ENCODE data around the gene CLDN18. TPM values are rescaled to one million over a fixed set of nuclear protein-coding genes. Genes with fewer than 3 reads are reported as not detected.

Gene CLDN18
- total RNA-seq, 2 experiments from 2014 or later, result not detected

GRCh38 chr3:138051947-138052802 lies 42.2 kb downstream of the CLDN18 start:
- intact Hi-C loops (cut with micrococcal nuclease), result loop anchor here (1.0 kb wide), 1 partner anchor 947 kb away; no protein-coding TSS in a partner anchor
- DNase-seq, result peak; percentile 48
- H3K27me3 Mint-ChIP-seq (ENCODE audit: low read depth), result peaks cover 24% of the 10 kb centered on the region
- CTCF ChIA-PET, result interaction anchor here (0.7 to 1.5 kb wide), 8 partner anchors 8 to 946 kb away, joined by 3 to 5 read pairs (median 4); no protein-coding TSS in a partner anchor
- no peak overlapping the region for H3K27ac Mint-ChIP-seq
- H3K9me3 Mint-ChIP-seq, result no peaks in the 10 kb centered on the region
- H3K4me1 Mint-ChIP-seq (ENCODE audit: low read depth), result no peaks in the 10 kb centered on the region
- no peak overlapping the region for H3K4me3 Mint-ChIP-seq
- H3K36me3 Mint-ChIP-seq (ENCODE audit: low read depth), result no peaks in the 10 kb centered on the region

GRCh38 chr3:138054057-138054456 lies 44.1 kb downstream of the CLDN18 start:
- DNase-seq, result no peak
- H3K4me3 Mint-ChIP-seq, result no peak overlapping the region
- CTCF ChIA-PET, result interaction anchor here (0.6 kb wide), 1 partner anchor 35 kb away, joined by 3 read pairs; no protein-coding TSS in a partner anchor
- H3K9me3 Mint-ChIP-seq, result no peaks in the 10 kb centered on the region
- no peaks in the 10 kb centered on the region for H3K36me3 Mint-ChIP-seq (ENCODE audit: low read depth)
- H3K27me3 Mint-ChIP-seq (ENCODE audit: low read depth), result peaks cover 22% of the 10 kb centered on the region
- H3K4me1 Mint-ChIP-seq (ENCODE audit: low read depth), result no peaks in the 10 kb centered on the region
- no peak overlapping the region for H3K27ac Mint-ChIP-seq
- intact Hi-C loops (cut with micrococcal nuclease), result no loop called here

- CTCF ChIA-PET, result interaction anchor here (0.9 kb wide), 1 partner anchor 14 kb away, joined by 4 read pairs; no protein-coding TSS in a partner anchor
- intact Hi-C loops (cut with micrococcal nuclease), result no loop called here
- no peaks in the 10 kb centered on the region for H3K4me1 Mint-ChIP-seq (ENCODE audit: low read depth)
- no peaks in the 10 kb centered on the region for H3K36me3 Mint-ChIP-seq (ENCODE audit: low read depth)
- H3K4me3 Mint-ChIP-seq, result no peak overlapping the region
- no peak for DNase-seq
- H3K9me3 Mint-ChIP-seq, result no peaks in the 10 kb centered on the region
- H3K27me3 Mint-ChIP-seq (ENCODE audit: low read depth), result peaks cover 13% of the 10 kb centered on the region
- H3K27ac Mint-ChIP-seq, result no peak overlapping the region
Observed at GRCh38 chr3:138057384-138057783, 47.4 kb downstream of the CLDN18 start.

GRCh38 chr3:138059261-138059660 lies 49.3 kb downstream of the CLDN18 start:
- no peaks in the 10 kb centered on the region for H3K9me3 Mint-ChIP-seq
- no peaks in the 10 kb centered on the region for H3K36me3 Mint-ChIP-seq (ENCODE audit: low read depth)
- no peak overlapping the region for H3K4me3 Mint-ChIP-seq
- peaks cover 11% of the 10 kb centered on the region for H3K27me3 Mint-ChIP-seq (ENCODE audit: low read depth)
- DNase-seq, result no peak
- intact Hi-C loops (cut with micrococcal nuclease), result no loop called here
- no peak overlapping the region for H3K27ac Mint-ChIP-seq
- CTCF ChIA-PET, result interaction anchor here (1.1 to 2.2 kb wide), 2 partner anchors 11 to 59 kb away, joined by 5 read pairs; no protein-coding TSS in a partner anchor
- H3K4me1 Mint-ChIP-seq (ENCODE audit: low read depth), result no peaks in the 10 kb centered on the region

GRCh38 chr3:138060792-138061191 lies 50.8 kb downstream of the CLDN18 start:
- CTCF ChIA-PET, result interaction anchor here (0.5 to 2.2 kb wide), 4 partner anchors 10 to 87 kb away, joined by 3 to 5 read pairs (median 4); no protein-coding TSS in a partner anchor
- H3K4me1 Mint-ChIP-seq (ENCODE audit: low read depth), result no peaks in the 10 kb centered on the region
- intact Hi-C loops (cut with micrococcal nuclease), result loop anchor here (10.0 kb wide), 1 partner anchor 234 kb away; no protein-coding TSS in a partner anchor
- H3K9me3 Mint-ChIP-seq, result no peaks in the 10 kb centered on the region
- H3K4me3 Mint-ChIP-seq, result no peak overlapping the region
- no peaks in the 10 kb centered on the region for H3K36me3 Mint-ChIP-seq (ENCODE audit: low read depth)
- H3K27ac Mint-ChIP-seq, result no peak overlapping the region
- DNase-seq, result no peak
- peaks cover 2% of the 10 kb centered on the region for H3K27me3 Mint-ChIP-seq (ENCODE audit: low read depth)

- H3K27me3 Mint-ChIP-seq (ENCODE audit: low read depth), result no peaks in the 10 kb centered on the region
- H3K27ac Mint-ChIP-seq, result no peak overlapping the region
- no peak for DNase-seq
- H3K4me3 Mint-ChIP-seq, result no peak overlapping the region
- CTCF ChIA-PET, result interaction anchor here (0.6 kb wide), 1 partner anchor 213 kb away, joined by 4 read pairs; no protein-coding TSS in a partner anchor
- intact Hi-C loops (cut with micrococcal nuclease), result loop anchor here (10.0 kb wide), 1 partner anchor 233 kb away; no protein-coding TSS in a partner anchor
- no peaks in the 10 kb centered on the region for H3K9me3 Mint-ChIP-seq
- H3K4me1 Mint-ChIP-seq (ENCODE audit: low read depth), result peaks cover 6% of the 10 kb centered on the region
- no peaks in the 10 kb centered on the region for H3K36me3 Mint-ChIP-seq (ENCODE audit: low read depth)
Observed at GRCh38 chr3:138062037-138062436, 52.1 kb downstream of the CLDN18 start.

DNA sequence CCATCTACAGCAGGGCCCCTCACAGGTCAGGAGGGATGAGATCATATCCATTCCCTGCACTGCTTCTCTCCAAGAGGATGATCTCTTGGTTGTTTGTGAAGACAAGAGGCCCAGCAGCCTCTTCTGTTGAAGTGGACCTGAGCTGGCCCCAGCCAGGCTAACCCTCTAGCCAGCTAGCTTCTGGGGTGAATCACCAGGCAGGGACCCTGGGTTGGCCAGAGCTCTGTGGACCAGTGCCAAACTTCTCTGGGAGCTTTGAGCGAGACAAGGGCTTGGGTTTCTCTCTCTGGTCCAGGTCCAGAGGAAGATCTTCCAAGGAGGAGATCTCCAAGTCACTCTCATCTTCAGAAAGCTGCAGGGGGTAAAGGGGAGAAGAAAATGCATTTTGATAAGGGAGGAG lies 52.7 kb downstream of the CLDN18 start:
- no peak overlapping the region for H3K27ac Mint-ChIP-seq
- intact Hi-C loops (cut with micrococcal nuclease), result loop anchor here (10.0 kb wide), 1 partner anchor 232 kb away; no protein-coding TSS in a partner anchor
- no peaks in the 10 kb centered on the region for H3K27me3 Mint-ChIP-seq (ENCODE audit: low read depth)
- H3K9me3 Mint-ChIP-seq, result no peaks in the 10 kb centered on the region
- no peak overlapping the region for H3K4me3 Mint-ChIP-seq
- peaks cover 6% of the 10 kb centered on the region for H3K4me1 Mint-ChIP-seq (ENCODE audit: low read depth)
- CTCF ChIA-PET, result interaction anchor here (9.5 kb wide), 1 partner anchor 55 kb away, joined by 153 read pairs; the partner anchor contains the start of gene DZIP1L
- H3K36me3 Mint-ChIP-seq (ENCODE audit: low read depth), result no peaks in the 10 kb centered on the region
- no peak for DNase-seq

DNA sequence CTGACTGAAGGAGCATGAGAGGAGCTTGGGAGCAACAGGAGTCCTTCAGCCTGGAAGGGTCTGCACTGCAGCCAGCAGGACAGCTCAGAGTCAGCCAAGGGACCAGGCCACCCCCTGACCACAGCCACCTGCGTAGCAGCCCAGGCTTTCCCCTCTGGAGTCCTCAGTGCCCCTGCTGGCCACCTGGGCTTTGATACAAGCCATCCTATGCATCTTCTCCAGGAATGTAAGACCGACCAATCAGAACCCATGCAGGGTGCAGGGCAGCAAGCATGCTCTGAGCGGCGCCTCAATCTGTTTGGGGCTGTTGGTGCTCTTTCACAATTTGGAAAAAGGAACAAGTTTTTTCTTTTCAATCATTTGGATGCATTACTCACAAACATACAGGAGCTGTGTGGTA lies 53.5 kb downstream of the CLDN18 start:
- H3K4me3 Mint-ChIP-seq, result no peak overlapping the region
- intact Hi-C loops (cut with micrococcal nuclease), result loop anchor here (10.0 kb wide), 1 partner anchor 231 kb away; no protein-coding TSS in a partner anchor
- H3K27ac Mint-ChIP-seq, result no peak overlapping the region
- CTCF ChIA-PET, result interaction anchor here (9.5 kb wide), 1 partner anchor 54 kb away, joined by 153 read pairs; the partner anchor contains the start of gene DZIP1L
- no peak for DNase-seq
- H3K4me1 Mint-ChIP-seq (ENCODE audit: low read depth), result peaks cover 6% of the 10 kb centered on the region
- peaks cover 1% of the 10 kb centered on the region for H3K27me3 Mint-ChIP-seq (ENCODE audit: low read depth)
- H3K9me3 Mint-ChIP-seq, result no peaks in the 10 kb centered on the region
- no peaks in the 10 kb centered on the region for H3K36me3 Mint-ChIP-seq (ENCODE audit: low read depth)

DNA sequence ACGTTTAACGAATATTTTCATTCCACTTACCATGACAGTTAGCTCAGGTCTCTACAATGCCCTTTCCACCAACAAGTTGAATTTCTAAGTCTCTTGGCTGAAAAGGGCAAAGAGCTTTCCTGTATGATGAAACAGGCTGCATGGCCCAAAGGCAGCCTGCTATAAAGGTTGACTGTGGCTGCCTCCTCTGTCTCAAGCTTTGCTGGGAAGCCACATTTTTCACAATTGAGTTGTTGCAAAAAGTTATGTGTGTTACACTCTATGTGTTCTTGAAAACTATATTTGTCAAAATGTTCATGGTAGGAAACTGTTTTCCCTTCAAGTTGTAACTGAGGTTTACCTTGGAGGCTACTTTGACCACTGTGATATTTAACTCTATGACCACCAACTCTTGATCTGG lies 56.0 kb downstream of the CLDN18 start:
- CTCF ChIA-PET, result interaction anchor here (0.5 to 9.5 kb wide), 6 partner anchors 16 to 528 kb away, joined by 3 to 153 read pairs (median 4); partner anchors contain the start of genes CEP70 and DZIP1L
- Mint-ChIP-seq H3K4me1 (ENCODE audit: low read depth) (peaks cover 6% of the 10 kb centered on the region), H3K27me3 (ENCODE audit: low read depth) (peaks cover 5% of the 10 kb centered on the region), H3K36me3 (ENCODE audit: low read depth) (no peaks in the 10 kb centered on the region), H3K9me3 (no peaks in the 10 kb centered on the region), H3K27ac (peak overlapping the region; percentile 54), H3K4me3 (no peak overlapping the region)
- intact Hi-C loops (cut with micrococcal nuclease), result loop anchor here (1.0 to 10.0 kb wide), 7 partner anchors 16 to 526 kb away; partner anchors contain the start of genes CEP70, DBR1, ESYT3 and NME9
- peak; percentile 18 for DNase-seq

DNA sequence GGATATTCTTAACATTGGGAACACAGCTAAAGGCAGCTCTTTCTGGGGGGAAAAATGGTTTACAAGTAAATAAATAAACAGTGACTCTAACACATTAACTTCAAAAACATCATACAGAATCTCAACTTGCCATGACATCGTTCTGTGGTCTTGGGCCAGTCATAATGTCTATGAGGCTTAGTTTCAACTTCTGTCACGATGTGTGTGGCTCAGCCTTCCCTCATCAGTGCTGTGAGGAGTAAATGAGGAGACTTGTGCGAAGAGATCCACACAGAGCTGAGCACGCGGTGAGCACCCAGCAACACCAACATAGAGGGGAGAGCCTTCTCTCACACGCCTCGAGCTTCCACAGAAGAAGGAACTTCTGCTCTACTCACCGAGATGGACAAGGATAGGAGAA lies 56.4 kb downstream of the CLDN18 start:
- CTCF ChIA-PET, result interaction anchor here (0.5 to 9.5 kb wide), 5 partner anchors 16 to 528 kb away, joined by 3 to 153 read pairs (median 4); partner anchors contain the start of genes CEP70 and DZIP1L
- Mint-ChIP-seq H3K4me3 (no peak overlapping the region), H3K4me1 (ENCODE audit: low read depth) (peaks cover 6% of the 10 kb centered on the region), H3K27me3 (ENCODE audit: low read depth) (peaks cover 5% of the 10 kb centered on the region), H3K36me3 (ENCODE audit: low read depth) (no peaks in the 10 kb centered on the region), H3K9me3 (no peaks in the 10 kb centered on the region), H3K27ac (peak overlapping the region; percentile 54)
- peak; percentile 66 for DNase-seq
- intact Hi-C loops (cut with micrococcal nuclease), result loop anchor here (1.0 to 10.0 kb wide), 7 partner anchors 16 to 526 kb away; partner anchors contain the start of genes CEP70, DBR1, ESYT3 and NME9

DNA sequence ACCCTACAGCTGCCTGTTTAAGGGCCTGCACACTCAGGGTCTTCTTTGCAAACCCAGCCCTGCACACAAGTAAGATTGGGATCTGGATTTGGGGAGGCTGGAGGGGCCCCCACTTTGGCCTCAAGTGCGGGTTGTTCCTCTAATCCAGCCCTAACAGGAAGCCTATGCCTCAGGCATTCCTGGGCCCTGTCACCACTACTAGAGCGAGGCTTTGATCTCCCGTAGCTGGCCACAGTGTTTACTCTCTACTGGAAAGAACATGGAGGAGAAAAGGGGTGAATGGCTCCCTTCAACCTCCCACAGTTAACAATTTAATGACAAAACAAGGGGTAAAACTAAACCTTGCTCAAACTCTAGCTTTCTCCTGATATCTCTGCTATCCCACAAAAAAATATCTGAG lies 57.0 kb downstream of the CLDN18 start:
- no peak overlapping the region for H3K4me3 Mint-ChIP-seq

DNA sequence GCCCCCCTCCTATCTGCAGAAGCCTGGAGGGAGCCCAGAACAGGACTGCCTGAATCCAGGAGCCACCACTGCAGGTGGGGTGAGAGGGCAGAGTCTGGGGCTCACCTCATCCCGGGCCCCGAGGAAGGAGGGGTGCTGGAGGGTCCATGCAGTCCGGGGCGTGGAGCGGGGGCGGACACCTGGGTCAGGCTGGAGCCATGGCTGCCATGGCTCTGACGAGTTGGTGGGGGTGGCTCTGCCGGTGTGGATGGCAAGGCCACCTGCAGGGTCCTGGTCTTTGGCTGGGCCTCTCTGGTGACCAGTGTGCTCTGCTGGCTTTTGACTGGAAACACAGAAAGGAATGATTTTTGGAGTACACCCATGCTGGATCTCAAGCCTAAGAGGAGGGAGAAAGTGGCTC lies 58.1 kb downstream of the CLDN18 start:
- Mint-ChIP-seq H3K9me3 (no peaks in the 10 kb centered on the region), H3K27ac (no peak overlapping the region), H3K4me3 (no peak overlapping the region), H3K4me1 (ENCODE audit: low read depth) (peaks cover 6% of the 10 kb centered on the region), H3K36me3 (ENCODE audit: low read depth) (no peaks in the 10 kb centered on the region), H3K27me3 (ENCODE audit: low read depth) (peaks cover 10% of the 10 kb centered on the region)
- DNase-seq, result no peak
- CTCF ChIA-PET, result interaction anchor here (0.5 to 9.5 kb wide), 4 partner anchors 45 to 1140 kb away, joined by 3 to 153 read pairs (median 7); partner anchors contain the start of gene DZIP1L
- intact Hi-C loops (cut with micrococcal nuclease), result loop anchor here (1.0 to 10.0 kb wide), 6 partner anchors 51 to 849 kb away; partner anchors contain the start of genes CEP70 and ESYT3

More for the DNA sequence above, 57.0 kb downstream of the CLDN18 start:
- H3K4me1 Mint-ChIP-seq (ENCODE audit: low read depth), result peaks cover 6% of the 10 kb centered on the region
- H3K9me3 Mint-ChIP-seq, result no peaks in the 10 kb centered on the region
- no peak for DNase-seq
- intact Hi-C loops (cut with micrococcal nuclease), result loop anchor here (1.0 to 10.0 kb wide), 7 partner anchors 15 to 525 kb away; partner anchors contain the start of genes CEP70, DBR1, ESYT3 and NME9
- peaks cover 6% of the 10 kb centered on the region for H3K27me3 Mint-ChIP-seq (ENCODE audit: low read depth)
- H3K36me3 Mint-ChIP-seq (ENCODE audit: low read depth), result no peaks in the 10 kb centered on the region
- CTCF ChIA-PET, result interaction anchor here (0.7 to 9.5 kb wide), 4 partner anchors 51 to 606 kb away, joined by 3 to 153 read pairs (median 4); partner anchors contain the start of genes CEP70 and DZIP1L
- no peak overlapping the region for H3K27ac Mint-ChIP-seq
